Suppressor macrophage (primary cell): ENCODE measurements around the gene HAO1.
"Not testable (repeated sequence)": the region's sequence is repeated elsewhere in the genome, so short reads cannot be mapped to it uniquely, and the experiment has no call there.

Source experiments
- DNase-seq, 4 experiments: peaks; one replicate each; pipeline ENCODE4 v3.0.0-alpha.2; 2020 to 2022

The HAO1 gene

DNA sequence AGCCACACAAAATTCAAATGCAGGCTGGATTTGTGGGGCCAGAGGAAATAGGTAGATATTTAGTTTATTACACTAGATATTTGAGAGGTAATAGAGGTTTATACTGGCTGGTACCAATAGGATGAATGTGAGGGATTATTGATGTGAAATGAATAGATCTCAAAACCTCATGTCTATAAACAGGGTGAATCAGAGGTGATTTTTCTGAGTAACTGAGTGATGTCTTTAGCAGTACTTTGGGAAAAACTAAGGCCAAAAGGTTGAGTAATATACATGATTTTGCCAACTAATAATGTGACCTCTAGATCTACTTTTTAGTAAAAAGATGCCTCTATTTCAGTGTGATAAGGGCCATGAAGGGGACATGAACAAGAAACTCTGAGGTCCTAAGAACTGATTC, 86.8 kb downstream of the HAO1 start:
- DNase-seq, result no peak

DNA sequence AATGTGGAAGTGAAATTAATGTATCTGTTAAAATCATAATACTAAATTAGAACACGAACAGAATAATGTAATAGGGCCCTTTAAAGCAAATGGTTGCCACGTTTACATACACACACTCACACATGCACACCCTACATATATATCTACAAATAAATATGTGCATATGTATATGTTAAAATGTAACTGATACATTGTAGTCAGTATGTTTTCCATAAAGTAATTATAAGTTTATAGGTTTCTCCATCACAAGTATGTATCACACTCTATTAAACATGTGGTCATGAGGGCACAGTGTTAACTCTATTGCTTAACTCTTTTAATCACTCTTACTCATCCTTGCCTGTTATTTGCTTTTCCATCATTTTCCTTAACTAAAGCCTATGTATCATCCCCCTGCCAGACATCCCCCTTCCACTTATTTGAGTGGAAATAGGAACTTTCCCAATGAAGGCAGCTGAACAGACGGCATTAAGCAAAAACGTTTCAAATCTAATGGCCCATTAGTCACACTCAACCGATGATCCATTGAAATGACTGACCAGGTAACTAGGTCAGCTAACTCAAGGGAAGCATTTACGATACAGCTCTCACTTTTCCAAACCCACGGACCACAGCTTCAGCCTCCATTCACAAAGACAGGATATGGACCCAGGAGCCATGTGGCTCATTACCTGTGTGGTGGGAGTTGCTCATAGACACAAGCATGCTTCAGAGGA, 89.3 kb downstream of the HAO1 start:
- no peak for DNase-seq

DNA sequence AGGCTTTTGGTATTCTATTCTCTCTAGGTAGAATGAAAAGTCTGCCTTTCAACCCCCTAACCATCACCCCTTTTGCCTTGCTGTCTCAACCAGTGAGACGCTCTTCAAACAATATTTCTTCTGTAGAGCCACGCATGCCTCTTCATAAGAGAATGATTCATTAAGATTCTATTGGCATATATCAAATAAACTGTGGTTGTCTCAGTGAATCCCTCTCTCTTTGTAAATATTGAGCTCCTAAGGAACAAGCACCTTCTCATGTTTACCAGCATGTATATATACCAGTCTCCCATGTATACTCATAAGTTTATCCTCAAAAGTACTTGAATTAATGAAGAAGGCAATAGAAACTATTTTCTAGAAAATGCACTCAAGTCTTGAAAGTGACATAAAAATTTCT, 90.6 kb downstream of the HAO1 start:
- no peak for DNase-seq

DNA sequence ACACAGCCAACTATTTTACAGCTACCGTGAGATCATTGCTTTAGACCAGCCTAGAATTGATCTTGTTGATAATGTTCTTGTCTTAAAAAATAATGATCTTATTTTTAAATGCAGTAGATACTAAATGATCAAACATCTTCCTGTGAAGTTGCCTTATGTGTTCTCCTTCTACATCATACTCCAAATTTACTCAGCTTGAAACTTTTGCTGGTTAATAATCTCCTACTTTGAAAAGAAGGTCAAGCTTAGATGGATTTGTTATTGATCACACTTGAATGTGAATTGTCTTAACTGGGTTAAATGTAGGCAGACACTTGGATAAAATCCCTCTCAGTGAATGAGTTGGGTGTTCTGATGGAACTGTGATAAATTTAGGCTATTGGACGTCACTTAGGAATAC, 91.9 kb downstream of the HAO1 start:
- DNase-seq, result no peak

DNA sequence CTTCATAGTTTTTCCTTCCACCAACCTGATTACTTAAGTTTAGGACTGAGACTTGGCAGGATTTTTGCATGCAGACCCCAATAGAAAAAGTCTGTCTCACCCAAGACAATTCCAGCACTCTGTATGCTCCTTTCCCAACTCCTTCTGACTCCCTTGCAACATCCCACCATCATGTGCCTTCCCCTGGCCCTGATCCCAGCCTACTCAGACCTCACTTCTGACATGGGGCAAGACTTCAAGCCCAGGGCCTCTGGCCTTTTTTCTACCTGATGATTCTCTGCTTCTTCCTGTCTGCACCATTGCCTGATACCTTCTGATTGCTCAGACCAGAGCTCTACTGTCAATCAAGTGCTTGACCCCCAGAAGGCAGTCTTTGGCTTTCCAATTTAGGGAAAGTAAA, 96.6 kb downstream of the HAO1 start:
- no peak for DNase-seq

DNA sequence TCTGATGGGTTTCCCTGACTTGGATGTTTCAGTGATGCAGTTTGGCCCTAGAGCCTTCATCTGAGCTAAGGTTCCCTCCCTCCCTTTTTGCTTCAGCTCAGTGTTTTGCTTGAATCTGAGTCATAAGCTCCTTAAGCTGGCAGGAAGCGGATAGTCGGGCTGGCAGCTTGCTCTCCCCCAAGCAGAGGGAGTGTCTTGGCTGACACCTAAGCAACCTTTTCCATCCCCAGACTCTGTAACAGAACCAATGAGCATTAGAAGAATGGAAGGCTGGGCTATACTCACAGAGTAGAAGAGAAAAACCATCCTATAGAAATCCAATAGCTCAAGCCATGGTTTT, 98.3 kb downstream of the HAO1 start:
- DNase-seq, result no peak

DNA sequence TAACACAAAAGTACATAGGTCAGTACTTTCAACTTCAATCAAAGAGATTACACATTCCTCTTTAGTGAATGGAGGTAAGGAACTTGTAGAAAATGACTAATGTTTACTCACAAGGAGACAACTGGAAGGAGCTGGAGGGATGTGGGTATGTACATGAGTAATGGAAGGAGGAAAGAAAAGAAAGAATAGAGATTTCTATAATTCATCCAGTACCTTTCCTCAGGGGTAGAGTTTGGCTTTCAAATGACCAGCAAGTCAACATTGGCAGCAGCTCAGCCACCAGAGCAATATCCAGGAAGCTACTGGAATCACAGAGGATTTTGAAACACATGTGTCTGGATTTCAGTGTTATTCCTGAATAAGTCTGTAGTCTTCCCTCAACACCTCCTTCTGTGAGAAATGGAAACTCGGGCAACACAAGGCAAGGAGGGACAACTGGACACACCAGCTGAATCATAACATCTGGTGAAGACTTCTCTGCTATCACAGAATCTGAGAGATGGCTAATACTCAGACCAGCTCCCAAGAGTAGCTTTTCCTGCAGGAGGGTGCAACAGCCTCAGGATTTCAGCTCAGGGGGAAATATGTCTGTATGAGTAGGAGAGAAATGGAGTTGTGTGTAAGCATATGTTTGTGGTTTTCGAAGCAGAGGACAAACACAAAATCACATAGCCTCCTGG, 98.8 kb downstream of the HAO1 start:
- no peak for DNase-seq

DNA sequence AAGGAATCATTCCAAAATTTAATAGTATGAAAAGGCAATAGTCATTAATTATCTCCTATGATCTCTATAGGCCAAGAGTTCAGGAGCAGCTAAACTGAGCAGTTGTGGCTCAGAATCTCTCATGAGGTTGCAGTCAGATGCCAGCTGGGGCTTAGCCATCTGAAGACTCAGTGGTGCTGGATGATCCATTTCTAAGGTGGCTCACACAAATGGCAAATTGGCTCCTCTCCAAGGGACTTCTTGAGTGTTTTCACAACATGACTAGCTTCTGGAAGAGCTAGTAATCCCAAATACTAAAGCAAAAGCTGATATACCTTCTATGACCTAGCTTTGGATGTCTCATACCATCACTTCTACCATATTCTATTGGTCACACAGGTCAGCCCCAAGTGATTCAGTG, 104.2 kb downstream of the HAO1 start:
- DNase-seq, result no peak

DNA sequence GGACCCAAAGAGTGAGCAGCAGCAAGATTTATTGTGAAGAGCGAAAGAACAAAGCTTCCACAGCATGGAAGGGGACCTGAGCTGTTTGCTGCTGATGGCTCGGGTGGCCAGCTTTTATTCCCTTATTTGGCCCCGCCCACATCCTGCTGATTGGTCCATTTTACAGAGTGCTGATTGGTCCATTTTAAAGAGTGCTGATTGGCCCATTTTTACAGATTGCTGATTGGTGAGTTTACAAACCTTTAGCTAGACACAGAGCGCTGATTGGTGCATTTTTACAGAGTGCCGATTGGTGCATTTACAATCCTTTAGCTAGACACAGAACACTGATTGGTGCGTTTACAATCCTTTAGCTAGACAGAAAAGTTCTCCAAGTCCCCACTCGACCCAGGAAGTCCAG, 105.8 kb downstream of the HAO1 start:
- DNase-seq, result not testable (repeated sequence)
